Renal pelvis (tissue), 4 donors: ENCODE results near the gene SCN4A. TPM values are rescaled to one million over a fixed set of nuclear protein-coding genes. Genes with fewer than 3 reads are reported as not detected.
"Not testable (repeated sequence)": the region's sequence is repeated elsewhere in the genome, so short reads cannot be mapped to it uniquely, and the experiment has no call there.

Source experiments
- DNase-seq: peaks from one replicate; pipeline ENCODE4 v3.0.0-alpha.2; 2013
- polyA plus RNA-seq, 3 donors: library from polyadenylated mRNA; unstranded; fragments of 120-200 nt; gene quantifications; one replicate each; pipeline ENCODE4 v1.2.1, GENCODE V29; 2013; ENCODE audit not compliant: insufficient read length in 3 of 3

Gene SCN4A
- polyA plus RNA-seq, 3 donors, result 0.71 to 1.2 (median 1.1) TPM

GRCh38 chr17:63916566-63917185 is 56.0 kb downstream of the SCN4A start:
- DNase-seq, result no peak

DNA sequence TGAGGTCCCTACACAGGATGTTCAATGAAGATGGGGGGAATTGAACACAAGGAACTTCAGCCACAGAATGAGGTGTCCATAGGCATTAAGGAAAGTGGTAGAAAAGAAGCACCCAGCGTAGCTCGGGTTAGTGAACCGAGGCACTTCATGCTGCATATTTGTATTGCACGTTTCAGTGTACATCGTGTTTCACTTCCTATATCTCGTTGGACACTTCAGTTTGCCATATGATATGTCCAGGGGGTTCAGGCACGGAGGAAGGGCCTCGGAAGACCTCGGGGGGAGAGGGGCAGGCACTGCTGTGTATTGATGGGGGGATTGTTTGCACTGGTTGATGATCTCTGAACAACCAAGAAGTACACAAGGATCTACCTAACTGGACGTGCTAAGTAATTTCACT is 57.0 kb downstream of the SCN4A start:
- DNase-seq, result not testable (repeated sequence)

- no peak for DNase-seq
Measured at GRCh38 chr17:63914471-63914870, 58.2 kb downstream of the SCN4A start.

GRCh38 chr17:63911657-63912100 is 61.0 kb downstream of the SCN4A start:
- no peak for DNase-seq

GRCh38 chr17:63911041-63911635 is 61.6 kb downstream of the SCN4A start, which contains the start of gene CSHL1:
TSS of gene CSHL1 (minus strand) at chr17:63911258. CDS start at chr17:63911196, 62 bp downstream.
- no peak for DNase-seq

DNA sequence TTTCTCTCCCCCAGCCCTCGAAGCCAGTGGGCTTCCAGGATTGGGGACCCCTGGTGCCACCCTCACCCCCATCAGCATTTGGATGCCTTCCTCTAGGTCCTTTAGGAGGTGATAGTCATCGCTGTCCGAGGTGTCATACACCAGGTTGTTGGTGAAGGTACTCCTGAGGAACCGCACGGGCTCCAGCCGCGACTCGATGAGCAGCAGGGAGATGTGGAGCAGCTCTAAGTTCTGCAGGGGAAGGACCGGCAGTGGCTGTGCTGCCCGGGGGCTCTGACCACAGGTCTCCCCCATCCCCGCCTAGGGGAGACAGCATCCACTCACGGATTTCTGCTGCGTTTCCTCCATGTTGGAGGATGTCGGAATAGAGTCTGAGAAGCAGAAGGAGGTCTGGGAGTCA is 62.6 kb downstream of the SCN4A start:
- DNase-seq, result no peak

GRCh38 chr17:63909586-63909985 is 63.1 kb downstream of the SCN4A start:
- DNase-seq, result not testable (repeated sequence)

GRCh38 chr17:63907161-63907778 is 65.4 kb downstream of the SCN4A start:
- DNase-seq, result not testable (repeated sequence)

GRCh38 chr17:63904796-63905195 is 67.9 kb downstream of the SCN4A start:
- not testable (repeated sequence) for DNase-seq

DNA sequence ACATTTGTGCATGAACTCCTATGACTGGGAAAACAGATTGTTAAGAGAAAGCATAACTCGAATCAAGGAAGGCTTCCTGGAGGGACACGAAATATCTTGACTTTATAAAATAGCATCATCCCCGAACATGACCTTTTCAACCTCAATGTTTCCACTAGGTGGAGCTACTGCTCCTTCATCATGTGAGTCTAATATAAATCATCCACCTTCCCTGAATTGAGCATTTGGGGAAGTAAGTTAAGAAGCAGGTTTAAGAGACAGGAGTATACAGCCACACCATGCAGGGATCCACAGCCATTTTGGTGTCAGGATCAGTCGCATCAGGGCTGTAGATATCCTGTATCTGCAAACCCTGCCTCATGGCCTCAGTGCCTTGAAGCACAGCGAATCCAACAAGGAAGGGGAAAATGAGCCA is 68.9 kb downstream of the SCN4A start:
- DNase-seq, result not testable (repeated sequence)

GRCh38 chr17:63901971-63902370 is 70.7 kb downstream of the SCN4A start:
- not testable (repeated sequence) for DNase-seq

DNA sequence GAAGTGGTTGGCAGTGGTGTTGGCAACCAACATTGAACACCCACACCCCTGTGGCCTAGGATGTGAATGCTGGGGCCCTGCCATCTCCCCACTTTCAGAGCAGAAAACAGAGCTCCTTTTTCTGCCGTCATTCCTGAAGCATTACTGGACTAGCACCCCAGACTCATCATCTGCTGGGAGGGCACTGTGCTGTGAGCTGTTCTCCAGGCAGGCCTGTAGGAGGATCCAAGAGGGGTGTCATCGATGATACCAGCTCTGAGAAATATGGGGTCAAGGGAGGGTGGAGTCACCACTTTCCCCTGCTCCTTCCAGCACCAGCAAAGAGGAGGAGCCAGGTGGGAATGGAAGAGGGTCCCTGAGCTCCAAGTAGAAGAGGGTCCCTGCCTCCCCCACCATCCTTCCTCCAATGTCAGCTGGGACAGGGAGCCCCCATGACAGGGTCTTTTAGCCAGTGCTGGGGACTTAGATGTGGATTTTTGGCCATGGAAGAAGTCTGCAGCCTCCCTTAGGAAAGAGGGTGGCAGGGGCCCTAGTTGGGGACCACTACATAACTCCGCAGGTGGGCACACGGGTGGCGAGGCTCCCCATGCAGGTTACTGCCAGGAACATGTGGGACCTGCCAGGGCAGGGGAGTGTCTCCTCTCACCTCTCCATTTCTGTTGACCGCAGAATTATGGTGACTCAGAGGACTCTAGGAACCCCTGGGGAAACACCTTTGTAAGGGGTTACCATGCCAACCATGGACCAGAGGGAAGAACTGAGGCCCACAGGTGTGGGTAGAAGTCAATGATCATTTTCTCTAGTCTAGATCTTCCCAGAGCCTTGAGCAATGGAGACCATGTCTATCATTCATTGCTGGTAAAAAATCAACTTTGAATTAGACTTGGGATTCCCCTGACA is 73.6 kb downstream of the SCN4A start:
- not testable (repeated sequence) for DNase-seq

- not testable (repeated sequence) for DNase-seq
Measured at GRCh38 chr17:63896524-63897354, 76.0 kb downstream of the SCN4A start, which contains the start of gene CSH1. TSS of gene CSH1 (minus strand) at chr17:63896574. CDS start at chr17:63896511, 63 bp downstream.

DNA sequence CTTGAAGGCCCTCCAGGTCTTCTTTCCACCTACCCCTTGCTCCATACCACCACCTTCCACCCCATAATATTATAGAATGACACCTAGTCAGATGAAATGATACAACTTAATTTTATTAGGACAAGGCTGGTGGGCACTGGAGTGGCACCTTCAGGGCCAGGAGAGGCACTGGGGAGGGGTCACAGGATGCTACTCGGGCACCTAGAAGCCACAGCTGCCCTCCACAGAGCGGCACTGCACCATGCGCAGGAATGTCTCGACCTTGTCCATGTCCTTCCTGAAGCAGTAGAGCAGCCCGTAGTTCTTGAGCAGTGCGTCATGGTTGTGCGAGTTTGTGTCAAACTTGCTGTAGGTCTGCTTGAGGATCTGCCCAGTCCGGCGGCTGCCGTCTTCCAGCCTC is 77.9 kb downstream of the SCN4A start:
- DNase-seq, result not testable (repeated sequence)

GRCh38 chr17:63894021-63894420 is 78.7 kb downstream of the SCN4A start:
- not testable (repeated sequence) for DNase-seq

DNA sequence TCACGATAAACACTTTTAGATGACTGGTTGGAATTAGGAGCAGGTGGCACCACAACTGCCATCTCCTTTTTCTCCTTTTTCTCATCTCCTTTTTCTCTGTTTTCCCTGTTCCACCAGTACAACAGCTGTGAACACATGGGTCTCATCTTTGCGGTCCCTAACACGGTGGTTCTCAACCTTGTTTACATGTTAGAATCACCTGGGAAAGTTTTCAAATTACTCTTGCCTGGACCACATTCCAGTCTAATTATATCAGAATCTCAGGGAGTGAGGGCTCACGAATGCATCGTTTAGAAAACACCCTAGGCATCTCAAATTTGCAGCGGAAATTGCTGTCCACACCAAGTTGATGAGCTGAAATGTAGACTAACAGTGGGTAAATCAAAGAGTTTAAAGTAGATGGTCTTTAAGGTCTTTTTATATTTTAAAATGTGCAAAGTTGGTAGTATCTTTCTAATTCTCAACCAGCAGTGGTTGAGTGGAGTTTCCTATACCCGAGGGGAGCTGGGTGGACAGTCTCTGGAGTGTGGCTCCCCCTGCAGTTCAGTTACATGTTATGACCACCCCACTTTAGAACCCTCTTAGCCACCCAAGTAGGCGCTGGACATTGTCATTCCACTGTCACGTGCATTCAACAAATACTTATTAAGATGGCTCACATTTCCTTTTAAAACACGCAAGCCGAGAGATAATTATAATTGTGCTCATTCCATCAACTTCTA is 80.2 kb downstream of the SCN4A start:
- DNase-seq, result not testable (repeated sequence)

DNA sequence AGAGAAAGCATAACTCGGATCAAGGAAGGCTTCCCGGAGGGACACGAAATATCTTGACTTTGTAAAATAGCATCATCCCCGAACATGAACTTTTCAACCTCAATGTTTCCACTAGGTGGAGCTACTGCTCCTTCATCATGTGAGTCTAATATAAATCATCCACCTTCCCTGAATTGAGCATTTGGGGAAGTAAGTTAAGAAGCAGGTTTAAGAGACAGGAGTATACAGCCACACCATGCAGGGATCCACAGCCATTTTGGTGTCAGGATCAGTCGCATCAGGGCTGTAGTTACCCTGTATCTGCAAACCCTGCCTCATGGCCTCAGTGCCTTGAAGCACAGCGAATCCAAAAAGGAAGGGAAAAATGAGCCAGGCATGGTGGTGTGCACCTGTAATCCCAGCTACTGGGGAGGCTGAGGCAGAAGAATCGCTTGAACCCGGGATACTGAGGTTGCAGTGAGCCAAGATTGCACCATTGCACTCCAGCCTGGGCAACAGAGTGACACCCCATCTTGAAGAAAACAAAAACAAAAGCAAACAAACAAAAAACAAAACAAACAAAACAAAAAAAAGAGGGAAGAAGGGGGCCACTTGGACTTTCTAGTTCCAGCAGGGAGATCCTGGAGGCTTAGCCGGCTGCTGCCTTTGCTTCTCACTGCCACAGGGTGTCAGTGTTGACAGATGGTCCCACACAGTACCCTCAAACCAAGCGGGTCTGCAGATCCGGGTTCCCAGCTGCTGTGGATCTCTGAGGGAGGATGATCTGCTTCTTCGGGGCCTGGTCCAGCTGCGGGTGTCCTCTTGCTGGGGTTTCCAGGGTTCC is 83.5 kb downstream of the SCN4A start:
- not testable (repeated sequence) for DNase-seq
